Measurements from ENCODE around the gene ARHGEF37. TPM values are rescaled to one million over a fixed set of nuclear protein-coding genes. Genes with fewer than 3 reads are reported as not detected.
"Not testable (repeated sequence)": the region's sequence is repeated elsewhere in the genome, so short reads cannot be mapped to it uniquely, and the experiment has no call there.

ARHGEF37 gene
- total RNA-seq, 1 experiment from 2014 or later = 0.24 TPM

GRCh38 chr5:149567226-149567625 is 14.1 kb upstream of the ARHGEF37 start:
- DNase-seq (ENCODE audit: low read depth) = no peak

GRCh38 chr5:149572170-149572569 is 9.1 kb upstream of the ARHGEF37 start:
- no peak for DNase-seq (ENCODE audit: low read depth)

GRCh38 chr5:149572576-149573231 is 8.6 kb upstream of the ARHGEF37 start:
- DNase-seq (ENCODE audit: low read depth) = no peak

GRCh38 chr5:149575131-149575530 is 6.2 kb upstream of the ARHGEF37 start:
- no peak for DNase-seq (ENCODE audit: low read depth)

GRCh38 chr5:149576021-149576420 is 5.3 kb upstream of the ARHGEF37 start:
- no peak for DNase-seq (ENCODE audit: low read depth)

GRCh38 chr5:149578896-149579295 is 2.4 kb upstream of the ARHGEF37 start:
- DNase-seq (ENCODE audit: low read depth) = no peak

GRCh38 chr5:149580808-149581191 is 498 bp upstream of the ARHGEF37 start:
- DNase-seq (ENCODE audit: low read depth) = no peak

- DNase-seq (ENCODE audit: low read depth) = no peak
Observed at GRCh38 chr5:149581931-149582768, 852 bp downstream of the ARHGEF37 start.

GRCh38 chr5:149583394-149583793 is 2.1 kb downstream of the ARHGEF37 start:
- DNase-seq (ENCODE audit: low read depth) = no peak

- DNase-seq (ENCODE audit: low read depth) = no peak
Observed at GRCh38 chr5:149584121-149584520, 2.8 kb downstream of the ARHGEF37 start.

GRCh38 chr5:149585910-149586309 is 4.6 kb downstream of the ARHGEF37 start:
- no peak for DNase-seq (ENCODE audit: low read depth)

GRCh38 chr5:149586708-149587318 is 5.5 kb downstream of the ARHGEF37 start:
- DNase-seq (ENCODE audit: low read depth) = no peak

GRCh38 chr5:149588936-149589335 is 7.6 kb downstream of the ARHGEF37 start:
- DNase-seq (ENCODE audit: low read depth) = no peak

- DNase-seq (ENCODE audit: low read depth) = no peak
Observed at GRCh38 chr5:149593370-149593769, 12.1 kb downstream of the ARHGEF37 start.

GRCh38 chr5:149594206-149594895 is 13.1 kb downstream of the ARHGEF37 start:
- no peak for DNase-seq (ENCODE audit: low read depth)

- DNase-seq (ENCODE audit: low read depth) = not testable (repeated sequence)
Observed at GRCh38 chr5:149595105-149595504, 13.8 kb downstream of the ARHGEF37 start.

GRCh38 chr5:149596712-149597111 is 15.4 kb downstream of the ARHGEF37 start:
- DNase-seq (ENCODE audit: low read depth) = no peak

GRCh38 chr5:149597618-149598017 is 16.3 kb downstream of the ARHGEF37 start:
- DNase-seq (ENCODE audit: low read depth) = no peak

GRCh38 chr5:149598234-149598633 is 16.9 kb downstream of the ARHGEF37 start:
- DNase-seq (ENCODE audit: low read depth) = not testable (repeated sequence)

- no peak for DNase-seq (ENCODE audit: low read depth)
Observed at GRCh38 chr5:149598966-149599365, 17.7 kb downstream of the ARHGEF37 start.

- DNase-seq (ENCODE audit: low read depth) = no peak
Observed at GRCh38 chr5:149599375-149599774, 18.1 kb downstream of the ARHGEF37 start.

GRCh38 chr5:149600932-149601331 is 19.6 kb downstream of the ARHGEF37 start:
- no peak for DNase-seq (ENCODE audit: low read depth)

Data from RPMI7951 (cell line).